ENCODE measurements around the gene IFT25.

IFT25 gene

GRCh38 chr1:53927376-53927881 lies 18.1 kb downstream of the IFT25 start:
- no peak for DNase-seq

GRCh38 chr1:53919675-53920066 lies 25.8 kb downstream of the IFT25 start:
- DNase-seq: no peak

GRCh38 chr1:53918343-53918742 lies 27.2 kb downstream of the IFT25 start:
- no peak for DNase-seq

- DNase-seq: no peak
Measured at GRCh38 chr1:53913352-53914033, 32.0 kb downstream of the IFT25 start.

GRCh38 chr1:53911442-53911841 lies 34.1 kb downstream of the IFT25 start:
- no peak for DNase-seq

- no peak for DNase-seq
Measured at GRCh38 chr1:53909946-53910345, 35.6 kb downstream of the IFT25 start.

- no peak for DNase-seq
Measured at GRCh38 chr1:53906121-53906520, 39.4 kb downstream of the IFT25 start.

- DNase-seq: no peak
Measured at GRCh38 chr1:53905509-53905908, 40.0 kb downstream of the IFT25 start.

- DNase-seq: no peak
Measured at GRCh38 chr1:53902235-53903138, 43.0 kb downstream of the IFT25 start.

- no peak for DNase-seq
Measured at GRCh38 chr1:53899708-53900107, 45.8 kb downstream of the IFT25 start.

- no peak for DNase-seq
Measured at GRCh38 chr1:53899206-53899628, 46.3 kb downstream of the IFT25 start.

GRCh38 chr1:53896635-53897229 lies 48.8 kb downstream of the IFT25 start:
- DNase-seq: no peak

- no peak for DNase-seq
Measured at GRCh38 chr1:53895421-53895820, 50.1 kb downstream of the IFT25 start.

- no peak for DNase-seq
Measured at GRCh38 chr1:53894644-53895043, 50.9 kb downstream of the IFT25 start.

GRCh38 chr1:53893999-53894636 lies 51.4 kb downstream of the IFT25 start, which contains the start of gene DIO1:
Gene DIO1 (plus strand): TSS chr1:53894187. CDS start chr1:53894211, 24 bp downstream.
- no peak for DNase-seq

GRCh38 chr1:53892911-53893310 lies 52.6 kb downstream of the IFT25 start:
- no peak for DNase-seq

- DNase-seq: no peak
Measured at GRCh38 chr1:53891678-53892077, 53.8 kb downstream of the IFT25 start.

GRCh38 chr1:53891018-53891417 lies 54.5 kb downstream of the IFT25 start:
- DNase-seq: no peak

GRCh38 chr1:53890522-53890941 lies 55.0 kb downstream of the IFT25 start:
- DNase-seq: no peak

GRCh38 chr1:53889304-53890298 lies 55.9 kb downstream of the IFT25 start, which contains the start of gene YIPF1:
Gene YIPF1 (minus strand): TSS chr1:53889797. CDS start chr1:53888937, 860 bp downstream.
- peak; percentile 68 for DNase-seq

GRCh38 chr1:53888681-53889080 lies 56.8 kb downstream of the IFT25 start:
- DNase-seq: no peak

Data from activated gamma-delta T cell (primary cell).